GM10847 (cell line): ENCODE measurements around the gene UBC.
A peak's percentile ranks its signal among the peaks of the same experiment; 100 is the strongest.

Experiments
- POLR2A ChIP-seq: IDR thresholded peaks from 2 replicates; pipeline ENCODE4 v1.6.1; 2011; ENCODE audit not compliant: insufficient read length; ENCODE audit errors: extremely low read depth

The UBC gene

DNA sequence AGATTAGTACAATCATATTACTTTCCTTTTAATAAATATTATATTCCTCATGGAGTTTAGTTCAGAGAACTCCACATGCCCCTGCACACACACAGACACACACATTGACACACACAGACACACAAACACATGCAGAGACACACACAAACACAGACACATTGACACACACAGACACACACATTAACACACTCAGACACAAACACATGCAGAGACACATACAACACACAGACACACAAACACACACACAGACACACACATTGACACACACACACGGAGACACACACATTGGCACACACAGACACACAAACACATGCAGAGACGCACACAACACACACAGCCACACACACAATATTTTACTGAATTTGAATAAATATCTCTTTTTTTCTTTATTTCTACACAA, 38.3 kb downstream of the UBC start:
- no peak for TF ChIP-seq POLR2A

DNA sequence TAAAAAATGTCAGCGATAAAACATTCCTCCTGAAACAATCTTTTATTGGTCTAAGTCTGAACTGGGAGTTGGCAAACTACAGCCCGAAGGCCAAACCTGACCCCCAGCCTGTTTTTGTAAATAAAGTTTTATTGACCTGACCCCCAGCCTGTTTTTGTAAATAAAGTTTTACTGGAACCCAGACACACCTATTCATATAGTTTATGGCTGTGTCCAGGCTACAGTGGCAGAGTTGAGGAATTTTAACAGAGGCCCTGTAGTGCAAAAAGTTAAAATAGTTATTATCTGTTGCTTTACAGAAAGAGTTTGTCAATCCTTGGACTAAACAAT, 38.7 kb downstream of the UBC start:
- no peak for TF ChIP-seq POLR2A

DNA sequence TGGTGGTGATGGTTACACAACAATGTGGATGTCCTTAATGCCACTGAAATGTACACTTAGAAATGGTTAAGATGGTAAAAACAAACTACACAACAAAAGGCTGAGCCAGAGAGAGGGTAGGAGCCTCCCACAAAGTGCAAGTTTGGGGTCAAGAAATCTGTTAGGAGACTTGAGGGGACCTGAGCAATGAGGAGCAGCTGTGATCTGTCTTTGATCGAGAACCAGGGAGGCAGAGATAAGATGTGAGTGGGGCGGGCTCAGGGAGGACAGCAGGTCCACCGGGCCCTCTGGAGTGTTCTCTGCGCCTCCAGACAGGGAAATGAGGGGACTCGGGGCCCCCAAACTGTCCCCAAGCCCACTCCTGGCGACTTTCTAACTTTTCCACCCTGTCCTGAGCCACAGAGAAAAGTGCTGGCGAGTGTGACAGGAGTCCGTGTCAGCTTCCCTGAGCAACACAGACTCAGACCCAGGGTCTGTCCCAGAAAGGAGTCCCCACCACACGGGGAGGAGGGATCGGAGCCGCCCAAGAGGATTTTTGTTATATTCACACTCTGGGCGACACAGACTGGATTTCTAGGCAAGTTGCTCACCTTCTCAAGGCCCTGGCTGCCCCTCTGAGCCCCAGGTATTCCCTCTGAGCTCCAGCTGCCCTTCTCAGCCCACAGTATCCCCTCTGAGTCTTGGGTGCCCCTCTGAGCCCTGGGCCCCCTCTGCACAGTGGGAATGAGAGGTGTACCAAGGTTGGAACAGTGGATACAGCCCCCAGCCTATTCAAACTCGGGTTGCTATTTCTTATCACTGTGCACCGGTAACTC, 39.3 kb downstream of the UBC start:
- no peak for TF ChIP-seq POLR2A

DNA sequence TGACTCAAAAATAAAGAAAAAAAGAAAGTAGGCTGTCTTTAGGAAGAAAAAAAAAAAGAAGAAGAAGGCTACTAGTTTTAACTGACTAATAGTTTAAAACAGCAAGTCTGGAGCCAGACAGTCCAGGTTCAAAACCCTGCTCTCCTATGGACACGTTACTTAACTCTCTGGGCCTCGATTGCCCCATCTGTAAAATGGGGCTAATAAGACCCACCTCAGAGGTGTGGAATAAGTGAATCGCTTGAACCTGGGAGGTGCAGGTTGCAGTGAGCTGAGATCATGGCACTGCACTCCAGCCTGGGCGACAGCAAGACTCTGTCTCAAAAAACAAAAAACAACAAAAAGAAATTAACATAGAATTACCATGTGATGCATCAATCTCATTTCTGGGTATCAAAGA, 40.3 kb downstream of the UBC start:
- no peak for TF ChIP-seq POLR2A

DNA sequence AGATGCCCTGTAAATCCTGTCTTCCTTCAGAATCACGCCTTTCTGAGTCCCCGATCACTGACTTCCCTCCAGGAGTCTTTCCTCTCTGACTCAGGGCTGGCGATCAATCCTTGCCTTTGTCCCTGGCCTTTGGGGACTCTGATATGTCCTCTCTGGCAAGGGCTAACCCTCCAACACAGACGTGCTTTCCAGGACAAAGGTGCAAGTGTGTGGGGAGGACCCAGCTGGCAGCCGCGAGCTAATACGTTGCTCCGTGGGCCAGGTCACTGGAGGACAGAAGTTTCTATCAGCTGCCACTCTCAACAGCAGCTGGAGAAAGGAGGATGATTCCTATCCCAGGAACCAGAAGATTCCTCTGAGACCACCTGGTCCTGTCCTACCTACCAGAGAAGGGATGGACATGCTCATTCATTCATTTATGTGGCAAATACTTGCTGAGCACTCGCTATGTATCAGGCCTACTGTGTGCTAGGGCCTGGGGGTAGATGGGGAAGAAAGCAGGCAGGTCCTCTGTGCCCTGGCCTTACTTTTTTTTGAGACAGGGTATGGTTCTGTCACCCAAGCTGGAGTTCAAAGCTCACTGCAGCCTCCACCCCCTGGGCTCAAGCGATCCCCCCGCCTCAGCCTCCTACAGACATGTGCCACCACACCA, 42.3 kb downstream of the UBC start:
- TF ChIP-seq POLR2A, result no peak

GRCh38 chr12:124871297-124871696, 43.2 kb downstream of the UBC start:
- no peak for TF ChIP-seq POLR2A

GRCh38 chr12:124870515-124870914, 43.9 kb downstream of the UBC start:
- no peak for TF ChIP-seq POLR2A

DNA sequence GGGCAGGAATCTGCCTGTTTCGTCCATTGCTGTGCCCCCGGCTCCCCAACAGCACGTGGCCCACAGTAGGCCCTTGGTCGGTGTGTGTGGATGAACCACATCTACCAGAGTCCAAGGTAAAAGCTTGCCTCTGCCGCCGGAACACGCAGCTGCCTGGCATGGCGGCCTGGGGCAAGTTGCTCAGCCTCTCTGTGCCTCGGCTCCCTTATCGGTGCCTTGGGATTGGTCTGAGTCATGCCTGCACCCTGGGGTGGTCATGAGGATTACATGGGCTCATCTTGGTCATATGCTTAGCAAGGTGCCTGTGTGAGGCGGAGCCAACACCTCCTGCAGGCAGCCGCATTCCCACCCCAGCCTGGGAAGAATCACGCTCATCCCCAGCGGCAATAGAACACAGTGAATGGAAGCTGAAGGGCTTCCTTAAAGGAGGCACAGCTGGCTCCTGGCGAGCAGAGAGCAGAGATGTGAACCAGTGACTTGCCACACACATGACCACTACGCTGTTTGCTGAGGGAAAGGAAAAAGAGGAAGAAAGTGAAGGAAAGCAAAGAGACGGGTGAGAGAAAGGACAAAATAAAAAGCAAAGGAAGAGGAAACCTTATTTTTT, 45.3 kb downstream of the UBC start:
- TF ChIP-seq POLR2A, result peak; percentile 18

GRCh38 chr12:124868252-124869058, 46.0 kb downstream of the UBC start:
- TF ChIP-seq POLR2A, result no peak

DNA sequence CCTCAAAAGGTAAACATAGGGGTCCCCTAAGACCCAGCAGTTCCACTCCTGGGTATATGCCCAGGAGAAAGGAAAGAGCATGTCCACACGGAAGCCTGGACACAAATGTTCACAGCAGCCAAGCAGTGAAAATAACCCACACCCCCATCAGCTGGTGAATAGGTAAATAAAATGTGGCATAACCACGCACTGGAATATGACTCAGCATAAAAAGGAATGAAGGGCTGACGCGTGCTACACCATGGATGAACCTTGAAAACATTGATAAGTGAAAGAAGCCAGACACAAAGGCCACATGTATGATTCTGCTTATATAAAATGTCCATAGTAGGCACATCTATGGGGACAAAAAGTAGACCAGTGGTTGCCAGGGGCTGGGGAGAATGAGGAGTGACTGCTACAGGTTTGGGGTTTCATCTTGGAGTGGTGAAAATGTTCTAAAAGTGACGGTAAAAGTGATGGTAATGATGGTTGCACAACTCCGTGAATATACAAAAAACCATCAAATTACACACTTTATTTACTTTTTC, 47.0 kb downstream of the UBC start:
- no peak for TF ChIP-seq POLR2A

- TF ChIP-seq POLR2A, result no peak
Observed at GRCh38 chr12:124866883-124867400, 47.5 kb downstream of the UBC start.

DNA sequence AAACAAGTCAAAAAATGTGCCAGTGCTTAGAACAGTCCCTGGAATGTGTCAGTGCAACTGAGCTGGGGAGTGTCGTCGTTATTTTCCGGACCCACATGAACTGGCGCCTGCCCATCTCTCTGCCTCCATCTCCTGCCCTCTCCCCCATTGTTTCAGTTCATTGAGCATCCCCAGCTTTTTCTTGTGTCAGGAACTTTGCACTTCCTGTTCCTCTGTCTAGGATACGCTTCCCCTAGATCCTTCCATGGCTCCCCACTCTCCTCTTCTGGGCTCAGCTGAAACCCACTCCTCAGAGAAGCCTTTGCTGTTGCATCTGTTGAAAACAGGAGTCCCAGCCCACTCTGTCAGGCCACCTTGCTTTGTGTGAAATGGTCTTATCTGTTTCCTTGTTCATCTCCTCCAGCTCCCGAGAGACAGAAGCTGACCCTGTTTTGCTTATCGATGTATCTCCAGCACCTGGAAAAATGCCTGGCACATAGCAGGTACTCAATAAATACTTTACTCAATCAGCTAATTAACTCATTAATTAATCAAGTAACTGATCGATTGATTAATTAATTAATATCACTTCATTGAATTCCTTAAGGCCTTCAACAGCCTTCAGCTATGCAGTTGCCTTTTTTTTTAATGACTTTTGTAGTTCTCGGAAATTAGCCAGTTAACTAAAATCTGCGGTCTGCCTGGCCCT, 48.1 kb downstream of the UBC start:
- no peak for TF ChIP-seq POLR2A

DNA sequence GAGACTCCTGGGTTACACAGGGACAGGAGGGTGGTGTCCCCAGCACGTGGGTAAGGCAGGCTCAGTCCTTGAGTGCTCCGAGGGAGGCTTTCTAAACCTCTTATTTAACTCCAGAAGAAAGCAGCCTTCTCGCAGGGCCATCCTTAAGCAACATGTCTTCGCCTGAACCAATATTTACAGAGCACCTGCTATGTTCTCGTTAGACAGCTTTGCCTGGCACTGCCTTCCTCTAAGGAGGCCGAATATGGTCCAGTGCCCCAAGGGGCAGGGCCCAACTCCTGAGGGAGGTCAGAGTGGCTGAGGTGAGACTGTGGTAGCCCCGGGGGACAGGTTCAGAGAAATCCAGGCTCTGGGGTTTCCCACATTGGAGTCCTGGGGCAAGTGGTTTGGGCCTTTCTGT, 48.7 kb downstream of the UBC start:
- no peak for TF ChIP-seq POLR2A

GRCh38 chr12:124864326-124864752, 50.1 kb downstream of the UBC start:
- TF ChIP-seq POLR2A, result no peak
